Mammary epithelial cell (primary cell): Measurements from ENCODE around the gene MYCN.

Experiments used
- EZH2 ChIP-seq: IDR thresholded peaks from 2 replicates; pipeline ENCODE4 v1.6.1; 2012; ENCODE audit warnings: low read length, inconsistent platforms, borderline replicate concordance
- TF ChIP-seq, protein P1 (sequence below), 2 donors: IDR thresholded peaks in 1 of 2; conservative IDR thresholded peaks in 1 of 2; 2 replicates each; pipeline ENCODE4 v1.5.1; 2011 to 2012; ENCODE audit warnings: inconsistent platforms in 2 of 2, low read length in 2 of 2, mild to moderate bottlenecking in 2 of 2, control low read depth in 1 of 2, low read depth in 1 of 2; ENCODE audit not compliant: insufficient read depth in 1 of 2; ENCODE audit errors: extremely low read depth in 1 of 2

DNA sequence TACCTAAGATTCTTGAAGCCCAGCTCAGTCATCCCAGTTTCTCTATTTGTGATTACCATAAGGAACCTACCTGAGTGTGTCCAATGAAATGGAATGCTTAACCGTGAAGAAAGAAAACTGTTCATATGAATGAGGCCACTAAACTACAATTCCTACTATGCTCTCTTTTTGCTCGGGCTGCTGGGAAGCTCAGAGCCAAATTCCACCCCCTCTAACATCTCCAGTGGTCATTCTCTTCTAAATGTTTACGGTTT is 8.3 kb downstream of the MYCN start:
- TF ChIP-seq, protein P1, sequence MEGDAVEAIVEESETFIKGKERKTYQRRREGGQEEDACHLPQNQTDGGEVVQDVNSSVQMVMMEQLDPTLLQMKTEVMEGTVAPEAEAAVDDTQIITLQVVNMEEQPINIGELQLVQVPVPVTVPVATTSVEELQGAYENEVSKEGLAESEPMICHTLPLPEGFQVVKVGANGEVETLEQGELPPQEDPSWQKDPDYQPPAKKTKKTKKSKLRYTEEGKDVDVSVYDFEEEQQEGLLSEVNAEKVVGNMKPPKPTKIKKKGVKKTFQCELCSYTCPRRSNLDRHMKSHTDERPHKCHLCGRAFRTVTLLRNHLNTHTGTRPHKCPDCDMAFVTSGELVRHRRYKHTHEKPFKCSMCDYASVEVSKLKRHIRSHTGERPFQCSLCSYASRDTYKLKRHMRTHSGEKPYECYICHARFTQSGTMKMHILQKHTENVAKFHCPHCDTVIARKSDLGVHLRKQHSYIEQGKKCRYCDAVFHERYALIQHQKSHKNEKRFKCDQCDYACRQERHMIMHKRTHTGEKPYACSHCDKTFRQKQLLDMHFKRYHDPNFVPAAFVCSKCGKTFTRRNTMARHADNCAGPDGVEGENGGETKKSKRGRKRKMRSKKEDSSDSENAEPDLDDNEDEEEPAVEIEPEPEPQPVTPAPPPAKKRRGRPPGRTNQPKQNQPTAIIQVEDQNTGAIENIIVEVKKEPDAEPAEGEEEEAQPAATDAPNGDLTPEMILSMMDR (conservative IDR thresholded peaks at IDR 0.05 in 1 of 2, IDR thresholded peaks at IDR 0.05 in 1 of 2; ENCODE audit: extremely low read depth in 1 of 2, insufficient read depth in 1 of 2, low read depth in 1 of 2, low read length in 2 of 2): no peak
- no peak for TF ChIP-seq EZH2
